SIG-M5 treated with dmso at 0.1 percent for 504 hours (cell line): ENCODE measurements around the gene BIRC5.
"Not testable (repeated sequence)": the region's sequence is repeated elsewhere in the genome, so short reads cannot be mapped to it uniquely, and the experiment has no call there.

Source experiments
- DNase-seq: peaks from one replicate; lab custom pipeline; 2025; ENCODE audit not compliant: unreplicated experiment; lab: John Stamatoyannopoulos, UW

The BIRC5 gene

DNA sequence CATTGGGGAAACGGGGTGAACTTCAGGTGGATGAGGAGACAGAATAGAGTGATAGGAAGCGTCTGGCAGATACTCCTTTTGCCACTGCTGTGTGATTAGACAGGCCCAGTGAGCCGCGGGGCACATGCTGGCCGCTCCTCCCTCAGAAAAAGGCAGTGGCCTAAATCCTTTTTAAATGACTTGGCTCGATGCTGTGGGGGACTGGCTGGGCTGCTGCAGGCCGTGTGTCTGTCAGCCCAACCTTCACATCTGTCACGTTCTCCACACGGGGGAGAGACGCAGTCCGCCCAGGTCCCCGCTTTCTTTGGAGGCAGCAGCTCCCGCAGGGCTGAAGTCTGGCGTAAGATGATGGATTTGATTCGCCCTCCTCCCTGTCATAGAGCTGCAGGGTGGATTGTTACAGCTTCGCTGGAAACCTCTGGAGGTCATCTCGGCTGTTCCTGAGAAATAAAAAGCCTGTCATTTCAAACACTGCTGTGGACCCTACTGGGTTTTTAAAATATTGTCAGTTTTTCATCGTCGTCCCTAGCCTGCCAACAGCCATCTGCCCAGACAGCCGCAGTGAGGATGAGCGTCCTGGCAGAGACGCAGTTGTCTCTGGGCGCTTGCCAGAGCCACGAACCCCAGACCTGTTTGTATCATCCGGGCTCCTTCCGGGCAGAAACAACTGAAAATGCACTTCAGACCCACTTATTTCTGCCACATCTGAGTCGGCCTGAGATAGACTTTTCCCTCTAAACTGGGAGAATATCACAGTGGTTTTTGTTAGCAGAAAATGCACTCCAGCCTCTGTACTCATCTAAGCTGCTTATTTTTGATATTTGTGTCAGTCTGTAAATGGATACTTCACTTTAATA, 10.4 kb downstream of the BIRC5 start:
- no peak for DNase-seq

DNA sequence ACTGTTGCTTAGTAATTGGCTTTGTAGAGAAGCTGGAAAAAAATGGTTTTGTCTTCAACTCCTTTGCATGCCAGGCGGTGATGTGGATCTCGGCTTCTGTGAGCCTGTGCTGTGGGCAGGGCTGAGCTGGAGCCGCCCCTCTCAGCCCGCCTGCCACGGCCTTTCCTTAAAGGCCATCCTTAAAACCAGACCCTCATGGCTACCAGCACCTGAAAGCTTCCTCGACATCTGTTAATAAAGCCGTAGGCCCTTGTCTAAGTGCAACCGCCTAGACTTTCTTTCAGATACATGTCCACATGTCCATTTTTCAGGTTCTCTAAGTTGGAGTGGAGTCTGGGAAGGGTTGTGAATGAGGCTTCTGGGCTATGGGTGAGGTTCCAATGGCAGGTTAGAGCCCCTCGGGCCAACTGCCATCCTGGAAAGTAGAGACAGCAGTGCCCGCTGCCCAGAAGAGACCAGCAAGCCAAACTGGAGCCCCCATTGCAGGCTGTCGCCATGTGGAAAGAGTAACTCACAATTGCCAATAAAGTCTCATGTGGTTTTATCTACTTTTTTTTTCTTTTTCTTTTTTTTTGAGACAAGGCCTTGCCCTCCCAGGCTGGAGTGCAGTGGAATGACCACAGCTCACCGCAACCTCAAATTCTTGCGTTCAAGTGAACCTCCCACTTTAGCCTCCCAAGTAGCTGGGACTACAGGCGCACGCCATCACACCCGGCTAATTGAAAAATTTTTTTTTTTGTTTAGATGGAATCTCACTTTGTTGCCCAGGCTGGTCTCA, 11.2 kb downstream of the BIRC5 start:
- DNase-seq, result no peak

- no peak for DNase-seq
These were observed 12.2 kb downstream of the BIRC5 start for GRCh38 chr17:78226055-78226758.

DNA sequence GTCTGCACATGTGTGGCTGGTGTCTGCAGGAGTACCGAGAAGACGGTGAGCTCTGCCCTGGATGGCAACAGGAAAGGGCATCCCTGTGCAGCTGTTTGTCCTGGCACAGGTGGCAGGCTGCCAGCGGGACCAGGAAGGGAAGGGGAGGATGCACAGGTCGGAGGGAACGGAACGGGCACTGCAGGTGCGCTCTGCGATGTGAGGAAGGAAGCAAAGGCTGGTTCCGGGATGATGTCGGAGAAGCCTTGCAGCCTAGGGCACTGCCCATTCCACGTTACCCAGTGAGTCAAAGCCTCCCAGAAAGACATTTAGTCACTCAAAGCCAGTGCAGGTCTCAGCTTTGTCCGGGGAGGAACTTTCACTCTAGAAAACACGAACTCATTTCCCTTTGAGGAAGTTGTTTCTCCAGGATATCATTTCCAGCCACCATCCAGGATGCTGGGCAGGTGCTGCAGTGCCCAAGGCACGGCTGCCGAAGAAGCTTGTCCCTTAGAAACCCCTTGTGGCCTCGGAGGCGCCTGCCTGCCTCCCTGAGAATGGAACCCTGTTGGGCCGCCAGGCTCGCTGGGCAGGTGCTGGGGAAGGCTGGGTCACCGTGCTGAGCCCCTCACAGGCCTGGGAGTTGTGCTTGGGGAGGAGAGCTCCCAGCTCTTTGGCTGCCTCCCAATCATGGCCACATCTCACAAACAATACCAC, 12.9 kb downstream of the BIRC5 start:
- no peak for DNase-seq

- no peak for DNase-seq
These were observed 13.4 kb downstream of the BIRC5 start for GRCh38 chr17:78227455-78227916.

DNA sequence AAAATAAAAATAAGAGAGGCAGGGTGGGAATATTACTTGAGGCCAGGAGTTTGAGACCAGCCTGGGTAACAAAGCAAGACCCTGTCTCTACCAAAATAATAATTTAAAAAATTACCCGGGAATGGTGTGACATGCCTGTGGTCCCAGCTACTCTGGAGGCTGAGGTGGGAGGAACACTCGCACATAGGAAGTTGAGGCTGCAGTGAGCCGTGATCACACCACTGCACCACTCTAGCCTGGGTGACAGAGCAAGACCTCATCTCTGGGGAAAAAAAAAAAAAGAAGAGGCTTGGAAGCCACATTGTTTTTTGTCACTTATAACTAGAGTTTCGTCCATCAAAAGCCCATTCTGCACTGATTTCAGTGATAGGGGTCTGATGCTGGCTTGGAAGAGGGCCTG, 14.1 kb downstream of the BIRC5 start:
- DNase-seq, result no peak

DNA sequence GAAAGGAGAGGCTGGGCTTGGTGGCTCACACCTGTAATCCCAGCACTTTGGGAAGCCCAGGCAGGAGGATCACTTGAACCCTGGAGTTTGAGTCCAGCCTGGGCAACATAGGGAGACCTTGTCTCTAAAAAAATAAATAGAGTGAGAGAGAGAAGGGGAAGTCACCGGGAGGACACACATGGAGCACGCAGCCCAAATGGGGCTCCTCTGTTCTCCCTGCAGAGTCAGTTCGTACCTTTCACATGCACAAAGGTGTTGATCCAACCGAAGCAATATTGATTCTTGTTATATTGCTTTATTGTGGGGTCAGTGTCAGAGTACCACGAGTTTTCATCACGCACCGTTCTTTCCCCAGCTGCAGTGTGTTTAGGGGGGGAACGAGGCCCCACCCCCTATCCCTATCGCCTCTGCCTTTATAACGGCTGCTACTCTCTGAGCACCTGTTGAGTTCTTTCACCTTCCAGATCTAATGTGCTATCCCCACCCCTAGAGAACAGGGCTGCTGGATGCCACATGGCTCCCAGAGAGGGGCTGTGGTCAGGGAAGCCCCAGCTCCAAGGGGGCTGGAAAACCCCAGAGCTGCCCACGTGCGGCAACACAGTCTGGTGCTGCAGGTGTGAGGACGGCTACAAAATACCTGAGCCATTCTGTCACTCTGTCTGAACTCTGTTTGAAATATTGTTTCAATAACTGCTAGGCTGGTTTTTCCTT, 16.4 kb downstream of the BIRC5 start:
- DNase-seq, result no peak

DNA sequence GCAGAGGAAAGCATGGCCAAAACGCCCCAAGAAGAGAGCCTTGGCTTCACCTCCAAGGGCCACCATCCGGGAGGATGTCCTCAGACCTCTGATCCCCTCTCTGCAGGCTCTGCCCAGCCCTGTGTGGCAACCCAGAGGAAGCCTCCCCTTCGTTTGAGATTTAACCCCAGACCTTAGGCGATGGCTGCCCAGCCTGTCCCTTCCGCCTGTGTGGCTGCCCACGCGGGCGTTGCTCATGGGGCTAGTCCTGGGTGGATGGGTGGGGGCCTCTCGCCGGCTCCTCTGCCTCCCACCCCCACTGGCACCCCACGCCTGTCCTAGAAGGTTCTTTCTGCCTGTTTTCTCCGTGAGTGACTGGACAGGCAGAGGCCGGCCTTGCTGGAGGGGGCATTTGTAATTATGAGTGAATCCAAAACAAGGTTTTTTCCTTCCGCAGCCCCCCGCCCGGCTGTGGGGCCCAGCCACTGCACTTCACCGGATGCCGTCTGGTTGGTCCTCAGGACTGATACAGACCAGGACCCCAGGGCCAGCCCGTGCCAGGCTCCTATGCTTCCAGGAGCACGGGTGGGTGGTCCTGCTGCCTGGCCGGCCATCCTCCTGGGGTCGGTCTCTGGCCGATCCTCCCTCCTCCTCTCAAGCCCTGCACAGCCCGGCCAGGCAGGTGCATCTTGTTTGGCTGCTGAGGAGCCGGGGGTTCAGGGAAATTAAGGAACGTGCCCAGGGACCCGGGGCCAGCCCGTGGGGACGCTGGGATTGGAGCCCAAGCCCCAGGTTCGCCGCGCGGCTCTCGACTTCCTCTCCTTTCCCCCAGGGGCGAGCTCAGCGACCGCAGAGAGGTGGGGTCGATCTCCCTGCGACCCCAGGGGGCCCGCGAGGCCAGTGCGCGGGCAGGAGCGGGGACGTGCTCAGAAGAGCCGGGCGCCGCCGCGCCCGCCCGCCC, 17.2 kb downstream of the BIRC5 start, which contains the start of gene TMEM235:
Gene TMEM235, plus strand, starts transcription at position 636 of the 940 bp plus-strand sequence. CDS start 393 bp downstream, outside the sequence.
- DNase-seq, result no peak

DNA sequence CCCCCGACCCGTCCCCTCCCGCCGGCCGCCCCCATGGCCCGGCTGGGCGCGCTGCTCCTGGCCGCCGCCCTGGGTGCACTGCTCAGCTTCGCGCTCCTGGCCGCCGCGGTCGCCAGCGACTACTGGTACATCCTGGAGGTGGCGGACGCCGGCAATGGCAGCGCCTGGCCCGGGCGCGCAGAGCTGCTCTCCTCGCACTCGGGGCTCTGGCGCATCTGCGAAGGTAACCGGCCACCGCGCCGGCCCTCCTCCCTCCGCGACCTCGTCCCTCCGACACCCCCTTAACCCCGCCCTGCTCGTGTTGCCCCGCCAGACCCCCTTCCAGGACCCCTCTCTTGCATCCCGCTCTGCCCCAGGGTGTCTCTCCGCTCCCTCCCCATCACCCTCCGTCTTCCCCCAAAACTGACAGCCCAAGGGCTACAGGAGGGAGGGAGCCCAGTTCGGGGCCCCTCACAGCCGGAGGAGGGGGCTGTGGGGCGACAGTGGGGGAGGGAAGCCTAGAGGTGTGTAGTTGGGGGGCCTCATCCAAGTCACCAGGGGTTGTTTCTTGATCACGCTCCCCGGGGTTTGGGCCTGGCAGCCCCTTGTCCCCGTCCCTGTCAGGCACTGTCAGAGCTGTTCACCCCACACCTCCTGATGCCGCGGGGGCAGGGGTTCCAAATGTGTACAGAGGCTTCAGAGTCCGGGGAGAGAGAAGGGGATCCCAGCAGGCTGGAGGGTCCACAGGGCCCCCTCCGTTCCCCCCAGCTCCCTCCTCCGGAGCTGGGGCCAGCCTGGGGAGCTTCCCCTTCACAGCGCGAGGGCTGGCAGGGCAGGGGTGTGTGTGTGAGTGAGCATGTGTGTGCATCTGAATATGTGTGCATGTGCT, 18.2 kb downstream of the BIRC5 start:
- no peak for DNase-seq

DNA sequence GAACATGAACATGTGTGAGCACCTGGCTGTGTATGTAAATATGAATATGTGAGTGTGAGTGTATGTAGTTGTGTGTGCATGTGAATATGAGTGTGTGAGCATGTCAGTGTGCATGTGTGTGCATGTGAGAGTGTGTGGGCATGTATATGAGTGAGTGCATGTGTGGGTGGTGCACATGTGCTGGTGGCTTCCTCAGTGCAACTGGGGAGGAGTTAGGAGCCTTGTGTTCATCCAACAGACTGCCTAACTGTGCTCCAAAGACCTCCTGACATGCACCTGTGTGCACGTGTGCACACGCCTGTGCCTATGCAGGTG, 18.8 kb downstream of the BIRC5 start:
- no peak for DNase-seq

DNA sequence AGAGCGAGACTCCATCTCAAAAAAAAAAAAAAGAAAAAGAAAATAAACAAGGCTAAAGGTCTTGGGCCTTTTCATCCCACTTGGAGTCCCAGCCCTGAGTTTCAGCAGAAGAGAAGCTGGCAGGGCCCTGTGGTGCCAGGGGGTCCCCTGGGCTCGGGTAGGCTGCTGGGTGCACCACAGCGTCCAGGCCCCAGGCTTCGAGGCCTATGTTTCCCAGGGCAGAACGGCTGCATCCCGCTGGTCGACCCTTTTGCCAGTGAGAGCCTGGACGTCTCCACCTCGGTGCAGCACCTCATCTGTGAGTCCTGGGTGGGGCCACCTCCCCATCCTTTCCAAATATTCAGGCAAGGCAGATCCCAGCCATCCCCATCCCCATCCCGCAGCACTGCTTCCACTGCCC, 19.6 kb downstream of the BIRC5 start:
- DNase-seq, result no peak

DNA sequence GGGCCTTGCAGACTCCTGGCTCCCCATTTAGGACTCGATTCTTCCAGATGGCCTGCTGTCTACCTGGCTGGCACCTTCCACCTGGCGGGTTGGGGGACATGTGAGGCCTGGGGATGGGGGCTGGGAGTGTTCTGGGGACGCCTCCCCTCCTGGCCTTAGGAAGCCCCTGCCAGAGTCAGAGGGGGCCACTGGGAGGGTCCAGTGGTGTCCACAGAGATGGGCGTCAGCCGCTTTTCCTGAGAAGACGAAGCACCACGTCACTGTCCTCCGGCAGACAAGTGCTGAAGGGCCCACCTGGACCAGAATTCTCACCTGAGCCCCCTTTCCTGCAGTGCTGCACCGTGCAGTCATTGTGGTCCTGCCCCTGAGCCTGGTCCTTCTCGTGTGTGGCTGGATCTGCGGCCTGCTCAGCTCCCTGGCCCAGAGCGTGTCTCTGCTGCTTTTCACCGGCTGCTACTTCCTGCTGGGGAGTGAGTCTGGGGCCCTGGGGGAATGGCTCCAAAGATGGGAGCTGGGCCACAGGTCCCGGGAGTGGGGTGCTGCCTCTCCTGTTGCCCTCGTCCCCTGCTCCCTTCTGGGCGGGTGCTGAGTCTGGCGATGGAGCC, 20.3 kb downstream of the BIRC5 start:
- no peak for DNase-seq

DNA sequence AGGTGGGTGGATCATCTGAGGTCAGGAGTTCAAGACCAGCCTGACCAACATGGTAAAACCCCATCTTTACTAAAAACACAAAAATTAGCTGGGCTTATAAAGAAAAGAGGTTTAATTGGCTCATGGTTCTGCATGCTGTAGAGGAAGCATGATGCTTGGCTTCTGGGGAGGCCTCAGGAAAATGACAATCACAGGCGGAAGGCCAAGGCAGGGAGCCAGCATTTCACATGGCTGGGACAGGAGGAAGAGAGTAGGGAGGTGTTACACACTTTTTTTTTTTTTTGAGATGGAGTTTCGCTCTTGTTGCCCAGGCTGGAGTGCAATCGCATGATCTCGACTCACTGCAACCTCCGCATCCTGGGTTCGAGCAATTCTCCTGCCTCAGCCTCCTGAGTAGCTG, 21.0 kb downstream of the BIRC5 start:
- DNase-seq, result not testable (repeated sequence)

DNA sequence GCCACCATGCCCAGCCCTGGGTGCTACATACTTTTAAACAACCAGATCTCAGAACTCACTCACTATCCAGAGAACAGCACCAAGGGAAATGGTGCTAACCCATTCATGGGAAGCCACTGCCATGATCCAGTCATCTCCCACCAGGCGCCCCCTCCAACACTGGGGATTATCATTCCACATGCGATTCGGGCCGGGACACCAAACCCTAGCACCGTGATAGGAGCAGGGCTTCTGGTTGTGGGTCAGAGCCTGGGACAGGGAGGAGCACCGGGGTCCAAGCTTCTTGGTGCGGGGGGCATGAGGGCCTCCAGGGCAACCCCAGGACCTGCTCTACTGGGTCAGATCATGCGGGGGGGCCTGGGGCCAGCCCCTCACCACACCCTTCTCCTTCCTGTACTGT, 21.8 kb downstream of the BIRC5 start:
- no peak for DNase-seq

DNA sequence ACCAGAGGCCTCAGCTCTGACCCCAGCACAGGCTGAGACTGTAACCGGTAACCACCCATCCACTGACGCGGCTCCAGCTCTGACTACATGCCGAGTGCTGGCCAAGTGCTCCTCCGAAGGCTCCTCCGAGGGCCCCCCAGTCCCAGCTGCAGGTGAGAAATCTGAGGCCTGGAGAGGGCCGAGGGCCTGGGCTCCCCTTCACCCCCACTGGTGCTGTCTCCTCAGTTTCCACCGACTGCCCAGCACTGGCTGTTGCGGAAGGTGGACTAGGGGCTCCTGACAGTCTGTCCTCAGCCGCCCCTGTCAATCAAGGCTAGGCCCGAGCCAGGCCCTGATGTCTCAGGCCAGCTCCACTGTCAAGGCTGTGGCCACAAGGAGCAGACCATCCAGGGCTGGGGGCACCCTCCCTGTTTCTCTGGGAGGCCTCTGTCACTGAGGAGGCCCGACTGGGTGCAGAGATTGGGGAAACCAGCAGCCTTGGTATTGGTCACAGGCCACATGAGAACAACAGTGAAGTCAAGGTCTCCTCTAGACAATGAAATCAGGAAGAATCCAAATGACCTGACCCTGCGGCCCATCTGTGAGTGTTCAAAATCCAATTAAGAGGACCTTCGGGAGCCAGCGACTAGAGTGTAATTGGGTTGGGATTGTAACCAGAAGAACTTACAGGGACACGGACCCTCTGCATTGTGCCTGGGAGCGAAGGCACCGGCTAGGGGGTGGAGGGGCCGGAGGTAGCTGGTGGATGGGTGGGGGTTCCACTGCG, 22.5 kb downstream of the BIRC5 start:
- no peak for DNase-seq

- DNase-seq, result no peak
These were observed 23.5 kb downstream of the BIRC5 start for GRCh38 chr17:78237401-78238012.
